Colonic mucosa (tissue), 4 donors: ENCODE measurements around the gene CIPC. TPM values are rescaled to one million over a fixed set of nuclear protein-coding genes. Genes with fewer than 3 reads are reported as not detected.

ENCODE experiments used
- DNase-seq: peaks from one replicate; pipeline ENCODE4 v3.0.0-alpha.2; 2020
- H3K27ac ChIP-seq: fragments of 200-600 bp; one replicate; pipeline ENCODE4 v1.8.0; 2021
- H3K27me3 ChIP-seq: fragments of 200-600 bp; one replicate; pipeline ENCODE4 v1.8.0; 2021
- H3K36me3 ChIP-seq: fragments of 200-600 bp; one replicate; pipeline ENCODE4 v1.8.0; 2021
- H3K4me1 ChIP-seq: fragments of 200-600 bp; one replicate; pipeline ENCODE4 v1.8.0; 2021; ENCODE audit warnings: mild to moderate bottlenecking
- H3K4me3 ChIP-seq: fragments of 200-600 bp; one replicate; pipeline ENCODE4 v1.8.0; 2021
- H3K9ac ChIP-seq, 2 donors: one replicate each; pipeline ENCODE4 v1.7.0; 2013; ENCODE audit warnings: control low read depth in 2 of 2, low read depth in 2 of 2, low read length in 2 of 2
- H3K9me3 ChIP-seq: fragments of 200-600 bp; one replicate; pipeline ENCODE4 v1.8.0; 2021
- intact Hi-C: fragments of 100-400 bp; cut with DNase I; formaldehyde crosslinking; loops from one replicate; pipeline ENCODE4 v1.14.1; 2022
- total RNA-seq, 2 donors: library from RNA; stranded (reverse); fragmentation: NEBNext Ultra II Directional in 1 of 2; extraction: Animal tissue kit (Norgen Biotek cat#: 25700) in 1 of 2; gene quantifications; one replicate each; pipeline ENCODE4 v1.2.1, GENCODE V29; 2021
- TF ChIP-seq, protein P1 (sequence below): fragments of 200-600 bp; IDR thresholded peaks from one replicate; pipeline ENCODE4 v1.8.0; 2022; ENCODE audit warnings: antibody characterized with exemption, mild to moderate bottlenecking
- donor health status: healthy.
- donor health status: DM: no; HTN: no; CAD: no.
- donor health status: DM: no; HTN: no; CAD: no.

CIPC gene
- total RNA-seq, 2 donors from 2014 or later, result 18.2 to 38.4 TPM

DNA sequence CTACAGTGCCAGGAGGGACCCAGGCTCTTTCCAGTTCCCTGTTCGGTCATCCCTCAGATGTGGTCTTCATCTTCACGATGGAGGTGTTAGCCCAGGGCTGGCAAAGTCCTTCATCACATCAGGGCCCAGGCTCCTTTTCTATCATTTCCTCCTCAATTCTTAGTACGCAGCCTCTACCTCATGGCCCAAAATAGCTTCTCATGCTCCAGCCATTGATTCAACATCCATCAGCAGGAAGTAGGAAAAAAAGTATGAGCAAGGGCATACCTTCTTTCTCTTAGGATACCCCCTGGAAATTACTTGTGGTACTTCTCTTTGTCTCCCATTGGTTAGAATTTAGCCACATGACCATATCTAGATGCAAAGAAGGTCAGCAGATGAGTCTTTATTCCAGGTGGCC, 55.7 kb downstream of the CIPC start:
- TF ChIP-seq, protein P1, sequence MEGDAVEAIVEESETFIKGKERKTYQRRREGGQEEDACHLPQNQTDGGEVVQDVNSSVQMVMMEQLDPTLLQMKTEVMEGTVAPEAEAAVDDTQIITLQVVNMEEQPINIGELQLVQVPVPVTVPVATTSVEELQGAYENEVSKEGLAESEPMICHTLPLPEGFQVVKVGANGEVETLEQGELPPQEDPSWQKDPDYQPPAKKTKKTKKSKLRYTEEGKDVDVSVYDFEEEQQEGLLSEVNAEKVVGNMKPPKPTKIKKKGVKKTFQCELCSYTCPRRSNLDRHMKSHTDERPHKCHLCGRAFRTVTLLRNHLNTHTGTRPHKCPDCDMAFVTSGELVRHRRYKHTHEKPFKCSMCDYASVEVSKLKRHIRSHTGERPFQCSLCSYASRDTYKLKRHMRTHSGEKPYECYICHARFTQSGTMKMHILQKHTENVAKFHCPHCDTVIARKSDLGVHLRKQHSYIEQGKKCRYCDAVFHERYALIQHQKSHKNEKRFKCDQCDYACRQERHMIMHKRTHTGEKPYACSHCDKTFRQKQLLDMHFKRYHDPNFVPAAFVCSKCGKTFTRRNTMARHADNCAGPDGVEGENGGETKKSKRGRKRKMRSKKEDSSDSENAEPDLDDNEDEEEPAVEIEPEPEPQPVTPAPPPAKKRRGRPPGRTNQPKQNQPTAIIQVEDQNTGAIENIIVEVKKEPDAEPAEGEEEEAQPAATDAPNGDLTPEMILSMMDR, result no peak
- H3K9ac ChIP-seq, result no peak overlapping the region
- H3K27ac ChIP-seq, result no peak overlapping the region
- H3K9me3 ChIP-seq, result no peaks in the 10 kb centered on the region
- H3K27me3 ChIP-seq, result no peaks in the 10 kb centered on the region
- H3K4me3 ChIP-seq, result no peak overlapping the region
- DNase-seq, result no peak
- no peaks in the 10 kb centered on the region for H3K4me1 ChIP-seq
- H3K36me3 ChIP-seq, result no peaks in the 10 kb centered on the region
- intact Hi-C loops, result loop anchor here (5.0 kb wide), 1 partner anchor 58 kb away; no protein-coding TSS in a partner anchor

DNA sequence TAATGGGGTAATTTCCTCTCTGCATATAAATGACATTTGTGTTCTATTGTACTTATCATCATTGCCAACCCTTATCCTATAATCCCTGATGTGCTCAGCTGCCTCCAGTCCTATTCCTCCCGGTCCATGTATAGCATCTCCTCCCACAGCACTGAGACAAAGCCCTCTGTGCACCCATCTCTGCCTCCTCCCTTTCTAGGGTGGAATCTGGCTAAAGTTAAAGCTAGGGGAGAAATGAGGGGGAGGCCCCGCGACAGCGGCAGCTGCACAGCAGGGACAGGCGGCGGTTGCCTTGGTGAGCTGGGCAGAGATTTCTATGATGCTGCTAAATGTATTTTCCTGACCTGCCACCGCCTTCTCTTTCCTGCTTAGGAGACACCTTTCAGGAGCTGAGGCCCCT, 56.4 kb downstream of the CIPC start:
- no peaks in the 10 kb centered on the region for H3K36me3 ChIP-seq
- no peak overlapping the region for H3K9ac ChIP-seq
- H3K27ac ChIP-seq, result no peak overlapping the region
- no peaks in the 10 kb centered on the region for H3K4me1 ChIP-seq
- TF ChIP-seq, protein P1, result no peak
- DNase-seq, result no peak
- no peaks in the 10 kb centered on the region for H3K9me3 ChIP-seq
- intact Hi-C loops, result loop anchor here (5.0 kb wide), 1 partner anchor 58 kb away; no protein-coding TSS in a partner anchor
- no peak overlapping the region for H3K4me3 ChIP-seq
- H3K27me3 ChIP-seq, result no peaks in the 10 kb centered on the region

DNA sequence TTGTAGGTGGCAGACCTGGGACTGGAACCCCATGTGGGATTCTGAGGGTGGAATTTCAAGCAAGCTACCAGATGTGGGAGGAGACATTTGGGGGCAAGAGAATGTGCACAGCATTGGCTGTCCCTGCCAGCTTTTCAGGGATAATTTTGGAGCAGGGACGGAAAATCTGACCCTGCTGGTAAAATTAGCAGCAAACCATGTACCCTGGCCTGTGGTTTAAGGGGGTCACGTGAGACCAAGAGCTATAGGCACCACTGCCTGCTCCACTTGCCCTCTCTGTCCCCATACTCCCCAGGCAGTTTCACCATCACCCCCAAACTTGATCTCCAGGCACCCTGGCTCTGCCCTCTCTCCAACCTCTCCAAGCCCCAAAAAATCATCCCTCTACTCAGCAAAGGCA, 57.0 kb downstream of the CIPC start:
- no peaks in the 10 kb centered on the region for H3K27me3 ChIP-seq
- no peak overlapping the region for H3K27ac ChIP-seq
- H3K9me3 ChIP-seq, result no peaks in the 10 kb centered on the region
- no peak for DNase-seq
- H3K4me3 ChIP-seq, result no peak overlapping the region
- no peak overlapping the region for H3K9ac ChIP-seq
- no peaks in the 10 kb centered on the region for H3K4me1 ChIP-seq
- no peaks in the 10 kb centered on the region for H3K36me3 ChIP-seq
- intact Hi-C loops, result no loop called here
- TF ChIP-seq, protein P1, result no peak

DNA sequence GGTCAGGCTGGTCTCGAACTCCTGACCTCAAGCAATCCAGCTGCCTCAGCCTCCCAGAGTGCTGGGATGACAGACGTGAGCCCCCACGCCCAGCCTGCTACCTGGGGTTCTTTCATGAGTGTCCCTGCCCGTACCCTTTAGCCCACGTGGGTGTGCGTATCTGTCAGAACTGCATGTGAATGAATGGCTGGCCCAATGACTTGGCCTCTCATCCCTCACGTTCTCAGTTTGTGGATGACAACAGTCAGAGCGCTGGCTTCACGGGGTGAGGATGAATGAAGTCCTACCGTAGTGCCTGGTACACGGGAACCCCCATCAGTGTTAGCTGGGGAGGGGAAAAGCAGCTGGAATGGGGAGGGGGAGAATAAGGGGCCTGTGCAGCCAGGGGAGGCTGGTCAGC, 59.7 kb downstream of the CIPC start:
- intact Hi-C loops, result no loop called here
- Histone ChIP-seq H3K4me1 (no peaks in the 10 kb centered on the region), H3K27me3 (no peaks in the 10 kb centered on the region), H3K36me3 (no peaks in the 10 kb centered on the region), H3K4me3 (no peak overlapping the region), H3K9ac (no peak overlapping the region), H3K9me3 (no peaks in the 10 kb centered on the region), H3K27ac (no peak overlapping the region)
- TF ChIP-seq, protein P1, result no peak
- DNase-seq, result no peak

DNA sequence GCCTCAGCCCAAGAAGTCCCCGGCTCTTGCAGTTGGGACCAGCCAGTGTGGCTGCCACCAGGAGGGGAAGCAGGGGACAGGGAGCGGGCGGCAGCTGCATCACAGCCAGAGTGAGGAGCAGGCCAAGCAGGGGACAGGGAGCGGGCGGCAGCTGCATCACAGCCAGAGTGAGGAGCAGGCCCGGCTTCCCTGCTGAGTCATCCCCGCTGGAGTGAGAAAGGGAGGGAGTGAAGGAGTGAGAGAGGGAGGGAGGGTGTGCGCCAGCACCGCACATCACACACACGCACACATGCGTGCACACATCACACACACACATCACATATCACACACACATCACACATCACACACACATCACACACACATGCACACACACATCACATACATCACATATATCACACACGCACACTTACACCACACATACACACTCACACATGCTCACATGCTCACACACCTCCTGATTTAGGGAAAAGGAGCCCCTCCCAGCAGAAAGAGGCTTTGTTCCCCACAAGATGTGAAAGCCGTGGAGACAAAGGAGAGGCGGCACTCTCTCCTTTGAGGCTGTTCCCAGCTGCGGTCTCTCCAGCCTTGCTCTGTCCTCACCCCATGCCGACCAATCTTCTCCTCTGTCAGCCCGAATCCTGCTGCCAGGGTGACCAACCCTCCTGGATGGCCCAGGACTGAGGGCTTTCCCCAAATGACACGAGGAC, 60.3 kb downstream of the CIPC start:
- Histone ChIP-seq H3K4me1 (no peaks in the 10 kb centered on the region), H3K9me3 (no peaks in the 10 kb centered on the region), H3K36me3 (no peaks in the 10 kb centered on the region), H3K27ac (no peak overlapping the region), H3K4me3 (no peak overlapping the region), H3K9ac (no peak overlapping the region), H3K27me3 (no peaks in the 10 kb centered on the region)
- DNase-seq, result no peak
- intact Hi-C loops, result no loop called here
- TF ChIP-seq, protein P1, result no peak
